GM20000 (cell line): Measurements from ENCODE around the gene ABCB7.
"Not testable (repeated sequence)": the region's sequence is repeated elsewhere in the genome, so short reads cannot be mapped to it uniquely, and the experiment has no call there.

Experiments used
- DNase-seq: peaks from one replicate; pipeline ENCODE4 v3.0.0; 2012; ENCODE audit warnings: low spot score
- TF ChIP-seq, protein P1 (sequence below): IDR thresholded peaks from 2 replicates; pipeline ENCODE4 v1.5.1; 2012; ENCODE audit warnings: mild to moderate bottlenecking, control low read depth; ENCODE audit errors: extremely low read depth, missing control alignments

ABCB7 gene

DNA sequence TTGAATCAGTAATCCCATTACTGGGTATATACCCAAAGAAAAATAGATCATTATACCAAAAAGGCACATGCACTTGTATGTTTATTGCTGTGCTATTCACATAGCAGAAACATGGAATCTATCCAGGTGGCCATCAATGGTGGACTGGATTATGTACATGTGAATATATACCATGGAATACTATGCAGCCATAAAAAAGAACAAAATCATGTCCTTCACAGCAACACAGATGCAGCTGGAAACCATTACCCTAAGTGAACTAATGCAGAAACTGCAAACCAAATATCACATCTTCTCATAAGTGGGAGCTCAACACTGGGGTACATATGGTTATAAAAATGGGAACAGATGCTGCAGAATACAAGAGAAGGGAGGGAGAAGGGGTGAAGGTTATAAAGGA lies 110.7 kb downstream of the ABCB7 start:
- TF ChIP-seq, protein P1, sequence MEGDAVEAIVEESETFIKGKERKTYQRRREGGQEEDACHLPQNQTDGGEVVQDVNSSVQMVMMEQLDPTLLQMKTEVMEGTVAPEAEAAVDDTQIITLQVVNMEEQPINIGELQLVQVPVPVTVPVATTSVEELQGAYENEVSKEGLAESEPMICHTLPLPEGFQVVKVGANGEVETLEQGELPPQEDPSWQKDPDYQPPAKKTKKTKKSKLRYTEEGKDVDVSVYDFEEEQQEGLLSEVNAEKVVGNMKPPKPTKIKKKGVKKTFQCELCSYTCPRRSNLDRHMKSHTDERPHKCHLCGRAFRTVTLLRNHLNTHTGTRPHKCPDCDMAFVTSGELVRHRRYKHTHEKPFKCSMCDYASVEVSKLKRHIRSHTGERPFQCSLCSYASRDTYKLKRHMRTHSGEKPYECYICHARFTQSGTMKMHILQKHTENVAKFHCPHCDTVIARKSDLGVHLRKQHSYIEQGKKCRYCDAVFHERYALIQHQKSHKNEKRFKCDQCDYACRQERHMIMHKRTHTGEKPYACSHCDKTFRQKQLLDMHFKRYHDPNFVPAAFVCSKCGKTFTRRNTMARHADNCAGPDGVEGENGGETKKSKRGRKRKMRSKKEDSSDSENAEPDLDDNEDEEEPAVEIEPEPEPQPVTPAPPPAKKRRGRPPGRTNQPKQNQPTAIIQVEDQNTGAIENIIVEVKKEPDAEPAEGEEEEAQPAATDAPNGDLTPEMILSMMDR: no peak
- no peak for DNase-seq

DNA sequence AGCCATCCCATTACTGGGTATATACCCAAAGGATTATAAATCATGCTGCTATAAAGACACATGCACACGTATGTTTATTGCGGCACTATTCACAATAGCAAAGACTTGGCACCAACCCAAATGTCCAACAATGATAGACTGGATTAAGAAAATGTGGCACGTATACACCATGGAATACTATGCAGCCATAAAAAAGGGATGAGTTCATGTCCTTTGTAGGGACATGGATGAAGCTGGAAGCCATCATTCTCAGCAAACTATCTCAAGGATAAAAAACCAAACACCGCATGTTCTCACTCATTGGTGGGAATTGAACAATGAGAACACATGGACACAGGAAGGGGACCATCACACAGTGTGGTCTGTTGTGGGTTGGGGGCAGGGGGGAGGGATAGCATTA lies 111.9 kb downstream of the ABCB7 start:
- DNase-seq: not testable (repeated sequence)

DNA sequence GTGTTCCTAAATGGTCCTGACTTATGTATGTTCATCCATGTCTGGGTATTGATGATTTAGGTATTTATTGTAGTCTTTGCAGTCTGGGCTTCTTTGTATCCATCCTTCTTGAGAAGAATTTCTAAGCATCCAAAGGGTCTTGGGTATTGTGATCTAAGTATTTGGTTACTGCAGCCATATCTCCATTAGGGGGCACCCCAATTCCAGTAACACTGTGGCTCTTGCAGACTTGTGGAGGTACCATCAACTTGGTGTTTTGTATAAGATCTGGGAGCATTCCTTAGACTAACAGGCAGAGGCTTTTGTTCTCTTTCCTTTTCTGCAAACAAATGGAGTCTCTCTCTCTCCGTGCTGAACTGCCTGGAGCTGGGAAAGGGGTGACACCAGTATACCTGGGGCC lies 117.2 kb downstream of the ABCB7 start:
- TF ChIP-seq, protein P1: no peak
- DNase-seq: peak; percentile 3
